WTC11 (cell line): ENCODE data around the gene ZNF709.

Experiments
- CDX4 ChIP-seq: fragments of 250-450 bp; sonication (Bioruptor Pico); IDR thresholded peaks from 2 replicates; pipeline ENCODE4 v1.9.0; 2021; ENCODE audit warnings: moderate library complexity, mild to moderate bottlenecking, inconsistent platforms, borderline replicate concordance
- CREM ChIP-seq: sonication (generic); formaldehyde crosslinking; IDR thresholded peaks from 2 replicates; pipeline ENCODE4 v1.8.1; 2022; ENCODE audit warnings: mild to moderate bottlenecking, missing genetic modification reagents, moderate library complexity
- CTCF ChIP-seq: fragments of 200-600 bp; IDR thresholded peaks from 2 replicates; pipeline ENCODE4 v1.8.0; 2022; ENCODE audit warnings: antibody characterized with exemption
- KAT7 ChIP-seq: sonication (generic); formaldehyde crosslinking; IDR thresholded peaks from 2 replicates; pipeline ENCODE4 v1.8.1; 2023; ENCODE audit warnings: missing genetic modification reagents, mild to moderate bottlenecking, borderline replicate concordance

GRCh38 chr19:12497032-12497431 is 12.4 kb upstream of the ZNF709 start:
- TF ChIP-seq CTCF: no peak
- TF ChIP-seq CDX4 (CRISPR knock-in tag): no peak
- no peak for TF ChIP-seq CREM
- no peak for TF ChIP-seq KAT7
